ENCODE results near the gene PRRC1.
A peak's percentile ranks its signal among the peaks of the same experiment; 100 is the strongest.
"Not testable (repeated sequence)": the region's sequence is repeated elsewhere in the genome, so short reads cannot be mapped to it uniquely, and the experiment has no call there.

PRRC1 gene

DNA sequence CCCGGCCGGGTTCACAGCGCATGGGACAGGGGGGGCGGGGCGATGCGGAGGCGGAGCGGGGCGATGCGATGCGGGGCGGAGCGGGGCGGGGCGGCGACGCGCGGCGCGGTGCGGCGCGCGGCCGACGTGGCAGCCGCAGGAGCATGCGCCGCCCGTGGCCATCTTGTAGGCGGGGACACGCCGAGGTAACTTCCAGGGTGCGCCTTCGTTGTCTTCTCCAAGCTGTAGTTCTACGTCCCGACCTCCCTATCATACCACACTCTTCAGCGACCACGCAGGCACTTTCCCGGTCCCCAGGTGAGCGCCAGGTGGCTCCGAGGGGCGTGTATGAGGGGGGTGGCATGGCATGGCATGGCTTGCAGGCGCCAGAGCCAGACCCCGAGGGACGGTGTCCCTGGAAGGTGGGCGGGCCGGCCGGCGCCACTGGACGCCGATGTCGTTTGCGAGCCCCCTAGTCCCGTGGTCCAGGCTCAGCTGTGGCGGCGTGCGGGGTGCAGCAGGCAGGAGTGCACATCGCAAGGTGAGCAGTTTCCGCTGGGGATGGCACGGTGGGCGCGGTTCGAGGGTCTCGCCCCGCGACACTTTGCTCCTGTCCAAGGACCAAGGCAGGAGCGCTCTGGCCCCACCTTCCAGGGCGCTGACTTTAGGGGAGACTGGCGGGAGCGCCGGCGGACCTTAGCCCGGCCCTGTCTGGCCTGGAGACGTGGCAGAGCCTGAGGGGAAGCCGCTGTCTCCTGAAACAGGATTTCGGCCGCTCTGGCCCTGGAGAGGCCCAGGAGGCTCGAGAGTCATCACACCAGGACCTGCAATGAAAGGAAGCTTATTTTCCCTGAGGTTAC, at the start of gene PRRC1:
TSS of gene PRRC1 (plus strand) at position 161 of the 839 bp plus-strand sequence. CDS start 5,840 bp downstream, outside the sequence.
- DNase-seq: peak; percentile 70

DNA sequence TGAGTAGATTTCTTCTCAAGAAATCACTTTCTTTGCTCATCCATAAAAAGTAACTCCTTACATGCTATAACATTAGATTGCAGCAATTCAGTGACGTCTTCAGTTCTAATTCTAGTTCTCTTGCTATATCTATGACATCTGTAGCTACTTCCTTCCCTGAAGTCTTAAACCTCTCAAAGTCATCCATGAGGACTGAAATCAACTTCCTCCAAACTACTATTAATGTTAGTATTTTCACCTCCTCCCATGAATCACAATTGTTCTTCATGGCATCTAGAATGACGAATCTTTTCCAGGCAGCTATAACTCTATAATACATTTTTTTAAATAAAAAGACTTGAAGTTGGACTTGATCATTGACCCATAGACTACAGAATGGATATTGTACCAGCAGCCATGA, 46.2 kb upstream of the PRRC1 start:
- no peak for DNase-seq

DNA sequence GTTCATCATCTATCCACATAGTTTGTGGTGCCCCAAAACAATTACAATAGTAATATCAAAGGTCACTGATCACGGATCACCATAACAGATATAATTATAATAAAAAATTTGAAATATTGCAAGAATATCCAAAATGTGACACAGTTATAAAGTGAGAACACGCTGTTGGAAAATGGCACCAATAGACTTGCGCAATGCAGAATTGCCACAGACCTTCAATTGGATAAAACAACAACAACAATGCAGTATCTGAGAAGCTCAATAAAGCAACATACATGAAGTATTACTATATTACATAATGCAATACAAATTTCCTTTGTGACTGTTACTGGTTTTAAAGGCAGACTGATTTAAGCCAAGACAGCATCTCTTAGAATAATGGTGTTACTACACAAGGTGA, 44.7 kb upstream of the PRRC1 start:
- no peak for DNase-seq

DNA sequence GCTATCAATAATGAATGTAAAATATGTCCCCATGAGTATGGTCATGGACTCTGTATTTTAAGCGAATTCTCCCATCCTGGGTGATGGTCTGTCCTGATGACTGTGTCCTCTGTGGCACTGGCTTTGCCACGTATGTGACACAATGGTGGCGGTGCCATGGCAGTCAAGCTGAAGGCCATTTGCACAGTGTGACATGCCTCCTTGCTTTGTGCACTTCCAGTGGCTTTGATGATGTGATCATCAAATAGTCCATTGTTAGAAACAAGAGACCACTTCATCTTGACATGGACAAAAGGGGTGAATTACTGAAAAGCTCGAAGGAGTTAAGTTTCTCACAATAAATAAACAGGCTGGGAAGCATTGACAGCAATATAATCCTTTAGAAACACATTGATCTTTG, 31.0 kb upstream of the PRRC1 start:
- no peak for DNase-seq

DNA sequence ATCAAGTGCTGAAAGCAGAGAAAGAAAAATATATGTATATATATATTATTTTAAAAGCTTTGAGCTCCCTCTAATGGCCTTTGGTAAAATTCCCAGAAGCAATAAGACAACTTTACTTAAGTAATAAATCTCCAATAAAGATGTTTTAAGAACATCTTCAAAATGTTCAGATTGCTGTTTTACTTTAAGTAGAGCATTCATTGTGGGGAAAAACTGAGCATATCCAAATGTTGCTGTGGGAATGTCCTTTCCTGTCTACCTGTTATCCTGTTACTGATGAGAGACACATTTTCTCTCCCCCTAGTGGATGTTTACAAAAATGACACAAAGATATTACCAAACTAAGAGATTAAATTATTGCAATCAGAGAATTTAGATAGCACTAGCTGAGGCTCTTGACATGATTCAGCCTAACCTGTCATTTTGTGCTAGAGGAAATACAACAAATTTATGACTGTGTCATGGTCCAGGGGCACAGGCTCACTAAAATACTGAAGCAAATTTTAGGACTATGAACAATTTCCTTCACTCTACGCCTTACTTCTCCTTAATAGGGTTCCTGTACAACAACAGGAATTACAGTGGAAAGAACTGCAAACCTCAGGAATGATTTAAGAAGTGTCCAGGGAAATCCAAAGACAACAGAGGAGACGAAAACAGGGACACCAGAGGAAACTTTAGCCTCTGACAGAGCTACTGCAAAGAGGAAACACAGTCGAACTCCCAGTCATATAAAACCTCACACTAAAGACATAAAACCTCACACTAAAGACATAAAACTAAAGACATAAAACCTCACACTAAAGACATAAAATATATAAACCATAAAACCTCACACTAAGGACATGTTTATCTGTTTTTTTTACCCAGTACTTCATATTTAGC, 24.3 kb upstream of the PRRC1 start:
- DNase-seq: no peak

DNA sequence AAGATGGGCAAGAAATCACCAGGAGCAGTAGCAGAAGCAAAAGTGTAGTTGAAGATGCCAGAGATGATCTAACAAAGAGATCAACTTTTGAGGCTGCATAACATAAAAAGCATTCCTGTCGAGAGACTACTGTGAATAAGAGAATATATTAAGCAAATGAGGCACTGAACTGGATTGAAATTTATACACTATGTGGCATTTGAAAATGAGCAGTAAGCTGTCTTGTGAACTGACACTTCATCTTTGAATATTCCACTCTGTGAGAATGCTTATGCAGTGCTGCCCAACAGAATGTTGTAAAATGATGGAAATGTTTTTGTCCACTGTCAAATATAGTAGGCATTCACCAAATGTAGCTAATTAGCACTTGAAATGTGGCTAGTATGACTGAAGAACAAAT, 18.9 kb upstream of the PRRC1 start:
- DNase-seq: no peak

DNA sequence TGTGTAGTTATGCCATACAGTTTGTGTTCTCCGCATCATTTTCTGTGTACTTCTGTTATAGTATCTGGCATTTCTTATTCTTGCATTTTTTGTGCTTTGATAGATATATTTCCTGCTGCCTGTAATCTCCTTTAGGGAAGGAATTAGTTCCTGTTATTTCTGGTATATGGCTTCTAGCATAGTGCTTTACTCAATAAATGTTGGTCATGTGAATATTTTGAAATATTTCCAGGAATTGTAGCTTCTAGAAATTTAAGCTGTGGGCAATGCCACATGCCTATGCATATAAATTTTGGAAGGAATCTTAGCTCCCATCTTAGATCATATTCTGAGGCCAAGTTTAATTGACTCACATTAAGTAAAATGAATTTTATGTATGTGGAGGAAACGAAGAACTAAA, 11.5 kb upstream of the PRRC1 start:
- DNase-seq: no peak

DNA sequence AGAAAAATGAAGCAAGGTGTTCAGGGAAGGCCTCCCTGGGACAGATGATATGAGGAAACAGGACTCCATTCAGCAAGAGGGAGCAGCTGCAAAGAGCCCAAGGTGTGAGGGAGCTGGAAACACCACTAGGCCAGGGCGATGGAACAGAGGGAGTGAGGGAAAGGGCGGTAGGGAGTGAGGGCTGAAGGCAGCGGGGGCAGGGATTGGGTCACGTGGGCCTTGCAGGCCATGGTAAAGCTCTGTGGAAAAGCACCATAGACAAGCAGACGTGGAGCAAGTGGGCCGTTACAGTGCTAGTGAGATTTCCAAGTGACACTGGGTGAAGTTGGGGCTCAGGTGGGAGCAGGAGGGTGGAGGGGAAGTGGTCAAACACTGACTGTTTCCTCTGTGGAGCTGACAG, 10.8 kb upstream of the PRRC1 start:
- DNase-seq: no peak

DNA sequence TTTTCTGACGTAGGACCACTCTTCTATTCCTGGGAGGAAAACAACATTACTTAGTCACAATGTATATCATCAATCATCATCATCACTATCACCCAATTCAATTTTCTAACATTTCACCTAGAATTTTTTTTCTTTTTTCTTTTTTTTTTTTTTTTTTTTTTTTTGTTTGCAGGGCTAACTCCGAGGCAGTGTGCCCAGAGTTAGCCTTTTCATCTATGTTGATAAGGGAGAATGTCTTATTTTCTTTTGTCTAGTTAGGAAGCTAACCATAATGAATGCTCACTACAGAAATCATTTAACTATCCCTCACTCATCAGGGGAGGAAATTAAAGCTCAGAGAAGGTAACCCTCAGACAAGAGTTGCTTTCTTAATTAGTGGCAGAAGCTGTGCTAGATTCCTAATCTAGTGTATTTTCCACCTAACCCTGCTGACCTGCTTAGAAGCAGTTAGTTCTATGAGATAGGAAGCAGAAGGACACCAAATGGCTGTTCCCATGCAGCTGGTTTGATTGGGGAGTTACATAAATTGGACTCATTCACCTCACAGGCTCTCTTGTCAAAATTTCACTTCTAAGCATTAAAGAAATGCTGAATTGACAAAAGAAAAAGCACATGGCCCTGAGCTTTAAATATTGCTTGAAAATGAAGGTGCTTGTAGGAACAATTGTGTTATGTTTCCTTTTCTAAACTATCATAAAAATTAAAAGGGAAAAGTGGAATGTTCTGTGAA, 8.6 kb upstream of the PRRC1 start:
- DNase-seq: no peak

DNA sequence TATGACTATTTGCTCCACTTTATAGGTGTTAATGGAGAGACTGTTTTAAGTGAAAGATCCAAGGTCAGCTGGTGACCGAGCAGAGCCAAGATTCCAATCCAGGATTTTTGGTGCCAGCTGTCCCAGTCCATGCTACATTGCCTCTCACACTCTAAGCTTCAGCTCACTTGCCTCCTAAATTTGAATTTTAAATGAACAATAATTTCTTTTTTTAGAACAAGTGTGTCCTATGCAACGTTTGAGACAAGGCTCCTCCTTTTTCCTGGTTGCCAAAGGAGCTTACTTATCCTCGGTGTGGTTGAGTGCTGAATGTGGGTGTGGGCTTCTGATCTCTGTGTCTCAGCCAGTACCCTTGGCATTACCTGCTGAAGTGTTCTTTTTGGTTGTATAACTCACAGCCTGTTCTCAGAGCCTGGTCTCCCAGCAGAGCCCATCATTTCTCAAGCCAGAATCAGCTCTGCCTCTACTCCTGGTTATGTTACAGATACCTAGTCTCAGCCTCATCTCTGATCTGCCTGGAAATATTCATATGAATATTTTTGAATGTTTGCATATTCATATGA, 4.0 kb upstream of the PRRC1 start:
- DNase-seq: no peak

DNA sequence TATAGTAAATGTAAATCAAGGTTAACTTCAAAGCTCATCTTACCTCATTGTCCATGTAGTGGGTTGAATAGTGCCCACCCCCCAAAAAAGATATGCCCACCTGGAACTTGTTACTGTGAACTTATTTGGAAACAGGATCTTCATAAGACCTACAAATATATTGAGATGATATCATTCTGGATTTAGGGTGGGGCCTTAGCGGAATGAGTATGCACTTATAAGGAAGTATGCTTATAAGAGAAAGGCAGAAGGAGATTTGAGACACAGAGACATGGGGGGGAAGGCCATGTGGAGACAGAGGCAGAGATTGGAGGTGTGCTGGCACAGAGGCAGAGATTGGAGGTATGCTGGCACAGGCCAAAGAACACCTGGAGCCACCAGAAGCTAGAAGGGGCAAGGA, 2.6 kb upstream of the PRRC1 start:
- DNase-seq: no peak

DNA sequence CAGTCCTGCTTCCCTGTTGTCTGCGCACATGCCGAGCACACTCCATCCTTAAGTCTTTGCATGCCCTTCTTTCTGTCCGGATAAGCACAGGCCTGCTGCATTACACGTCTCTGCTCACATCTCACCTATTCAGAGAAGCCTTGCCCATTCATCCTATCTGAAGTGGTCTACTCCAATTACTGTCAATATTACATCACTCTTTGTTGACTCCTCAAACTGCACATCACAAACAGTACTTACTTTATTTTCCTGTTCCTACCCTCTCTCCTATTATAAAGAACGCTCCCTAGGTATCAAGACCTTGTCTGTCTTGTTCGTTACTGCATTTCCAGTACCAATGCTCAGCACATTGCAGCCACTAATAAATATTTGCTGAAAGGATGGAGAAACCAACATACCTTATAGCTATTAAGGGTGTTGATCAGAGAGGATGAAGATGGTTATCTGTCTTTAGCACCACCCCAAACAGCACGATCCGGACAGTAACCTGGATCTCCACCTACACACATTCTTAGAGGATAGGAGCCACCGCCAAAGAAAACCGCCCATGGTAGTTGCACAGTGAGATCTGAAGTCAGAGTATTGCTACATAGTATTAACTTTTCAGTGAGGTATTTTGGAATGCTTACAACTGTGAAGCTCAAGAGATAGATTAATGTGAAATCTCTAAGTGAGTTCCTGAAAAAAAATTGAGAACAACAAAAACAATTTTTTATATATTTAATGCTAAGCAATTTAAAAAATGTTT, 1.6 kb upstream of the PRRC1 start:
- no peak for DNase-seq

DNA sequence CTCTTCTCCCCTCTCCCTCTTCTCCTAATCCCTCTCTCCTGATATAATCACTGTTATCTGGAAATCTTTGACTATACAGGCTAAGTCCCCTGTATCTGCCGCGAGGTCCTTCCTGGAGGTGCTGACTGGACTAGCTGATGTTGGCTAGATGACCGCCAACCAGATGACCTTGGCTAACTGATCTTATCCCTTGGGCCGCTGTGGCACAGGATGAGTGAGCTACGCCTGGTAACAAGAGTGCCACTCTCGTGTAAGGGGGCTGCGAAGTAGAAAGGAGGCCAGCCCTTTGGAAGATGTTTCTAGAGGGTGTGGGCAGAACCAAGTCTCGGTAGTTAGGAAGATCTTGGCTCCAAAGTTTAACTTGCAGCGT, 345 bp upstream of the PRRC1 start:
- no peak for DNase-seq

DNA sequence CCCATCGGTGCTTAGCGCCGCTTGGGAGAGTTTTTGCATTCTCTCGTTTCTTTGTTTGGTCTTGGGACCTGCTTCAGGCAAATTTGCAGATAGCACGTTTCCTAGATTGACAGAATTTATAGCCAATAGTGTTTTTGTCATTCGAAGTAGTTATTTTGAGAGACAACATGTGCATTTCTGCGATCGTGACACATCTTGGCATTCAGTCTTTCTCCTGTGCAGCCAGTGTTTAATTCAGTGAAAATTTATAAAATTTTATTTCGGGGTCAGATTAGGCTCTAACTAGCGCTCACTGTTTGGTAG, 830 bp downstream of the PRRC1 start:
- DNase-seq: no peak

DNA sequence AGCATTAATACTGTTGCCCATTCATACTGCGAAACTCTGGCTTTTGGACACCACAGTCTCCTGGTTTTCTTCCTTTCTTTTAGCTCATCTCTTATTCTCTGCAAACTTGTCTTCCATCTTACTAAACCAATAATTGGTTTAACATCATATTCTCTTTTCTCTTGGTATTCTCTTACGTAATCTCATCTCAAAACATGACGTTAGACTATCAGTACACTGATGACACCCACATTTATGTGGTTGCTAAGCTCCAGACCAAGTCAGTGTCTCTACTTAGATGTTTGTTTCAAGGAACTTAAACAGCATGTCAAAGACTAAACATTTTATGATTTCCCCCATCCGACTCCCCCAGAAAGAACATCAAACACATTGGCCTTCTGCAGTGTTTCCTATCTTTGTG, 2.1 kb downstream of the PRRC1 start:
- no peak for DNase-seq

DNA sequence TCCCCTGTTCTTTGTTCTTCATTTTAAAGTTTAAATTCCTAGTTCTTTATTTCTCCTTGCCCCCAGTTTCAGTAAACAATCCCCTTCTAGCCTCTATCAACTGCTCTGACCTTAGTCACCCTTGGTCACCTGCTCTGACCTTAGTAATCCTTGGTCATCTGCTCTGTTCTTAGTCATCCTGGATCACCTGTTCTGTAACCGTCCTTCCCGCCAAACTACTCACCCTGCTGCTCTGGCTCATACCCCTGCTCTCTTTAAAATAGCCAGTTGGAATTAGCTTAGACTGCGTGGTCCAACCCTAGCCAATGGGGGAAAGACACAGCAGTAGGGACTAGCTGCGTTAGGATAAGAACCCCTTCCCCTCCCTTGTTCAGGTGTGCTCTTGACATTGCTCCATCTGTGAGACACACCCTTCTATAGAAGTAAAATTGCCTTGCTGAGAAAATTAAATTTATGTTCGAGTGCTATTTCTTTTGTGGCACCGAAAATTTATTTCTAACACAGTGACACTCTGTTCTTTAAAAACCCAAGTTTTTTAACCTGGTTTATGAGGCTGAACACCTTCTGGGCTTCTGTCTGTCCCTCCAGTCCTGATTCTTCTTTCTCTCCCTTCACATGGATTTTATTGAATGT, 3.8 kb downstream of the PRRC1 start:
- DNase-seq: no peak

DNA sequence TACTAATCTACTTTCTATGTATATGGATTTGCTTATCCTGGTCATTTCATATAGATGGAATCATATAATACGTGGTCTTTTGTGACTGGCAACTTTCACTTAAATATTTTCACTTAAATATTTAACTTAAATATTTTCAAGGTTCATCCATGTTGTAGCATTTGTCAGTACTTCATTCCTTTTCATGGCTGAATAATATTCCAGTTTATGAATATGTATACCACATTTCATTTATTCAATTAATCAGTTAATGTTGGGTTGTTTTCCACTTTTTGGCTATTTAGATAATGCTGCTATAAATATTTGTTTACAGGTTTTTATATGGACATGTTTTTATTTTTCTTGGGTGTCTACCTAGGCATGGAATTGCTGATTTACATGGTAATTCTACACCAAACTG, 7.7 kb downstream of the PRRC1 start:
- DNase-seq: no peak

DNA sequence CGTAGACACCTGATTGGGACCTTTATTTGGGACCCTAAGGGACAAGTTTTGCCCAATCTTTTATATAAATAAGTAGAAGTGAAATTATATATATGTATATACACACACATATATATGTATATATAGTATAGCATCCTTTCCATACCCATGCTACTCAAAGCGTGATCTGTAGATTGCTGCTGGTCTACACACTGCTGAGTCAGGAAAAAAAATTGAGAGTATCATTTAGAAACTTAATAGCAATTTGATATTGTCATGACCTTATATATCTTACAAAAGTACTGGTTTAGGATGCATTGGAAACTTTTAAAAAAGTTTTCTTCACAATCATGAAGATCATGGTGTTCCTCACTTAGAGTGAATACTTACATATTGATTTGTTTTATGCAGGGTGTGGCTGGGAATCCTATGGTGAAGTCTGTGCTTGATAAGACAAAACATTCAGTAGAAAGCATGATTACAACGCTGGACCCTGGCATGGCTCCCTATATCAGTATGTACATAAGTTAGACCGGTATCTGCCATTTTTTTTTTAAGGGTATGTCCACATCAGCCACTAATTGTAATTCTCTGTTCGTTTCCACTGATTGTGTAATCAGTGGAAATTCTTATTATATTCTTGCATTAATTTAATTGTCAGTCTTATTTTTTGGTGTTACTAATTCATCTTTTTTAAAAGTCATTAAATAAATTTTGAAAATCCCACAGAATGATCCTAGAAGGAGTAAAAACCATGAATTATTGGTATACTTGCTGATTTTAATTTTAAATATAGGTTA, 12.7 kb downstream of the PRRC1 start:
- no peak for DNase-seq

DNA sequence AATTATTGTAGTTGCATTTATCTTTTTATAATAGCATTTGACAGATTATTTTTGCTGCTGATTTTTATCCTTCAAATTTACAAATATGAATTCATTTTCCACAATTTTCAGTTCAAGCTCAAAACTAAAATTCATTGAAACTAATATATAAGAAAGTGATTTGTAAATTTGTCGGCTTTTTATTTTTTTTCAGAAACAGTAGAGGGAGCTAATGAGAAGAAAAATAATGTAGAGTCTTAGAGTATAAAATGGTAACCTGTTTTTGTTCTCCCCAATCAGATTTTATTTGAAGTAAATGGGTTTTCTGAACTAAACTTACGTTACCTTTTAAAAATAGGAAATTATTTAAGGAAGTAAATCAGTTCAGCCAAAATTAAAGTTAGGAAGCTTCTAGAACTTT, 19.2 kb downstream of the PRRC1 start:
- DNase-seq: no peak

DNA sequence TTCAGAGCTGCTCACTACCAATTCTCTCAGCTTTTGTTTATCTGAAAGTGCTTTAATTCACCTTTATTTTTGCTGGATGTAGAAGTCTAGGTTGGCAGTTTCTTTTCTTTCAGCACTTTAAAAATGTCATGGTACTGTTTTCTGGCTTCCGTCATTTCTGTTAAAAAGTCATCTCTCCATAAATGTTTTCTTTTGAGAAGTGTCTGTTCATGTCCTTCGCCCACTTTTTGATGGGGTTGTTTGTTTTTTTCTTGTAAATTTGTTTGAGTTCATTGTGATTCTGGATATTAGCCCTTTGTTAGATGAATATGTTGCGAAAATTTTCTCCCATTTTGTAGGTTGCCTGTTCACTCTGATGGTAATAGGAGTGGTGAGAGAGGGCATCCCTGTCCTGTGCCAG, 23.1 kb downstream of the PRRC1 start:
- DNase-seq: not testable (repeated sequence)

DNA sequence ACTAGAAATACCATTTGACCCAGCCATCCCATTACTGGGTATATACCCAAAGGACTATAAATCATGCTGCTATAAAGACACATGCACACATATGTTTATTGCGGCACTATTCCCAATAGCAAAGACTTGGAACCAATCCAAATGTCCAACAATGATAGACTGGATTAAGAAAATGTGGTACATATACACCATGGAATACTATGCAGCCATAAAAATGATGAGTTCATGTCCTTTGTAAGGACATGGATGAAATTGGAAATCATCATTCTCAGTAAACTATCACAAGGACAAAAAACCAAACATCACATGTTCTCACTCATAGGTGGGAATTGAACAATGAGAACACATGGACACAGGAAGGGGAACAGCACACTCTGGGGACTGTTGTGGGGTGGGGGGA, 27.8 kb downstream of the PRRC1 start:
- DNase-seq: not testable (repeated sequence)
